WTC11 (cell line): Measurements from ENCODE around the gene KIF13A.

Experiments used
- ATF3 ChIP-seq: sonication (generic); formaldehyde crosslinking; conservative IDR thresholded peaks from 2 replicates; pipeline ENCODE4 v1.8.1; 2022; ENCODE audit warnings: mild to moderate bottlenecking, missing genetic modification reagents
- CREB1 ChIP-seq: sonication (generic); formaldehyde crosslinking; IDR thresholded peaks from 2 replicates; pipeline ENCODE4 v1.8.0; 2023; ENCODE audit warnings: mild to moderate bottlenecking, missing genetic modification reagents
- CTCF ChIP-seq: fragments of 200-600 bp; IDR thresholded peaks from 2 replicates; pipeline ENCODE4 v1.8.0; 2022; ENCODE audit warnings: antibody characterized with exemption
- ESRRA ChIP-seq: sonication (generic); formaldehyde crosslinking; IDR thresholded peaks from 2 replicates; pipeline ENCODE4 v1.8.1; 2022; ENCODE audit warnings: mild to moderate bottlenecking, missing genetic modification reagents, borderline replicate concordance
- IRF2 ChIP-seq: sonication (generic); formaldehyde crosslinking; IDR thresholded peaks from 2 replicates; pipeline ENCODE4 v1.8.0; 2022; ENCODE audit warnings: low read depth, missing genetic modification reagents, borderline replicate concordance
- MLX ChIP-seq: sonication (generic); formaldehyde crosslinking; IDR thresholded peaks from 2 replicates; pipeline ENCODE4 v1.8.1; 2023; ENCODE audit warnings: mild to moderate bottlenecking, missing genetic modification reagents, moderate library complexity
- MXD4 ChIP-seq: fragments of 250-450 bp; sonication (Bioruptor Pico); IDR thresholded peaks from 2 replicates; pipeline ENCODE4 v1.8.0; 2021; ENCODE audit warnings: mild to moderate bottlenecking, moderate library complexity, borderline replicate concordance
- NR3C1 ChIP-seq: sonication (generic); formaldehyde crosslinking; conservative IDR thresholded peaks from 2 replicates; pipeline ENCODE4 v1.8.1; 2023; ENCODE audit warnings: low read depth, mild to moderate bottlenecking, missing genetic modification reagents
- PREB ChIP-seq: sonication (generic); formaldehyde crosslinking; IDR thresholded peaks from 2 replicates; pipeline ENCODE4 v1.8.1; 2022; ENCODE audit warnings: mild to moderate bottlenecking, missing genetic modification reagents, moderate library complexity, borderline replicate concordance
- ZNF232 ChIP-seq: sonication (generic); formaldehyde crosslinking; IDR thresholded peaks from 2 replicates; pipeline ENCODE4 v1.8.0; 2022; ENCODE audit warnings: mild to moderate bottlenecking, missing genetic modification reagents

- TF ChIP-seq ESRRA (no peak), ATF3 (CRISPR knock-in tag) (no peak), NR3C1 (CRISPR knock-in tag) (no peak), CTCF (no peak), PREB (no peak), CREB1 (CRISPR knock-in tag) (no peak), IRF2 (CRISPR knock-in tag) (no peak), MXD4 (CRISPR knock-in tag) (no peak), MLX (no peak), ZNF232 (no peak)
Observed at GRCh38 chr6:17846762-17847161, 140.7 kb downstream of the KIF13A start.
